GM12892 (cell line): ENCODE results near the gene ACOT7.
"Not testable (repeated sequence)": the region's sequence is repeated elsewhere in the genome, so short reads cannot be mapped to it uniquely, and the experiment has no call there.

Source experiments
- DNase-seq: peaks from one replicate; pipeline ENCODE4 v3.0.0; 2011; ENCODE audit not compliant: insufficient read length
- FAIRE-seq: peaks from 2 replicates; lab custom pipeline; 2011; peaks lifted over from hg19 to GRCh38; lab: Jason Lieb, UNC
- POLR2A ChIP-seq: IDR thresholded peaks from 2 replicates; pipeline ENCODE4 v1.6.1; 2011; ENCODE audit warnings: low read depth, low read length, control low read depth
- POLR2AphosphoS5 ChIP-seq: IDR thresholded peaks from 2 replicates; pipeline ENCODE4 v1.6.1; 2011; ENCODE audit warnings: low read depth, low read length, control low read depth
- TAF1 ChIP-seq: IDR thresholded peaks from 2 replicates; pipeline ENCODE4 v1.6.1; 2011; ENCODE audit warnings: low read depth, mild to moderate bottlenecking, control low read depth, low read length, borderline replicate concordance

The ACOT7 gene

GRCh38 chr1:6401673-6402072 lies 8.1 kb upstream of the ACOT7 start:
- no peak for DNase-seq
- no peak for FAIRE-seq
- TF ChIP-seq TAF1 (no peak), POLR2A (no peak), POLR2AphosphoS5 (no peak)

GRCh38 chr1:6399294-6399693 lies 5.7 kb upstream of the ACOT7 start:
- DNase-seq = no peak
- no peak for FAIRE-seq
- TF ChIP-seq TAF1 (no peak), POLR2AphosphoS5 (no peak), POLR2A (no peak)

GRCh38 chr1:6397844-6398441 lies 4.4 kb upstream of the ACOT7 start:
- FAIRE-seq = no peak
- TF ChIP-seq POLR2AphosphoS5 (no peak), TAF1 (no peak), POLR2A (no peak)
- no peak for DNase-seq

GRCh38 chr1:6396998-6397397 lies 3.4 kb upstream of the ACOT7 start:
- FAIRE-seq = no peak

DNA sequence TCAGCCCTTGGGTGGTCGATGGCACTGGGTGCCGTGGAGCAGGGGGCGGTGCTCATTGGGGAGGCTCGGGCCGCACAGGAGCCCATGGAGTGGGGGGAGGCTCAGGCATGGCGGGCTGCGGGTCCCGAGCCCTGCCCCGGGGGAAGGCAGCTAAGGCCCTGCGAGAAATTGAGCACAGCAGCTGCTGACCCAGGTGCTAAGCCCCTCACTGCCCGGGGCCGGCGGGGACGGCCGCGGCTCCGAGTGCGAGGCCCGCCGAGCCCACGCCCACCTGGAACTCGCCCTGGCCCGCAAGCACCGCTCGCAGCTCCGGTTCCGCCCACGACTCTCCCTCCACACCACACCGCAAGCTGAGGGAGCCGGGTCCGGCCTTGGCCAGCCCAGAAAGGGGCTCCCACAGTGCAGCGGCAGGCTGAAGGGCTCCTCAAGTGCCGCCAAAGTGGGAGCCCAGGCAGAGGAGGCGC lies 2.2 kb upstream of the ACOT7 start:
- DNase-seq, FAIRE-seq: not testable (repeated sequence)

More at GRCh38 chr1:6396998-6397397, 3.4 kb upstream of the ACOT7 start:
- no peak for DNase-seq
- TF ChIP-seq POLR2AphosphoS5 (no peak), POLR2A (no peak), TAF1 (no peak)

GRCh38 chr1:6395130-6395529 lies 1.6 kb upstream of the ACOT7 start:
- DNase-seq, FAIRE-seq: not testable (repeated sequence)

GRCh38 chr1:6392809-6393399 lies 663 bp downstream of the ACOT7 start:
- DNase-seq (no peak), FAIRE-seq (no peak)
- peak; percentile 77 for TF ChIP-seq TAF1
- no peak; the same call in none of the 2 replicates for TF ChIP-seq POLR2AphosphoS5
- TF ChIP-seq POLR2A = peak; percentile 80

DNA sequence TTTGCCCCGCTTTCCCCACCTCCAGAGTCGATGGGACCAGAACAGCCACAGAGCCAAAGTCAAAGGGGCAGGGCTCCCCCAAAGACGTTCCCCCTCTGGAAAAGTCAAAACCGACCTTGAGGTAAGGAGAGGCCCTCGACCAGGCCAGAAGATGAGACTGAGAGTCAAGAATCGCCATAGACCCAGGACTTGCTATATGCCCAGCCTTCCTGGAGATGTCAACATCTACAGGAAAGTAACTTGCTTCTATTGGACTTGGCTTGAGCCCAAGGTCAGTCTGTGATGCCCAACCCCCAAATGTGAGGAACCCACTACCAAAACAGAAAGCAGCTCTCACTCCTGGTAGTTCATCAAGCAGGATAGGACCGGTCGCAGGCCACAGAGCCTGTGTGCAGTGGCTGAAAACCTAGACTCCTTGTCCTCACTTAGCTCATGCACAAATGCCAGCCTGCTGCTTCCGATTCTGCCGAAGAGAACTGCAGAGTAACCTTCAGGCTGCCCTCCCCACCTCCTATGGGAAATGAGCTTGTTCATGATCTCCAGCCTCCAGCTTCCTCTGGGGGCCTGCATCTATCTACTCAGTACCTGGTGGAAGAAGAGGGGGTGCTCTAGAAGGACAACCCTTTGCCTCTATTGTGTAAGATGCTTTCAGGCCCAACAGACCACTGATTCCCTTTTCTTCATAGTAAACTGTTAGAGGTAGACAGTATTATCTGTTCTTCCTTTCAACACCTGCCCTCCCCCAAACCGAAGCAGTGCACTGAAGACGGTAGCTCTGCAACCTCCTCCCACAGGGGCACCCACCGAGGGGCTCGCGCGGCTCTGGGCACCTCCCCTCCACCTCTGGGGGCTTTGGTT lies 1.4 kb downstream of the ACOT7 start:
- FAIRE-seq = no peak
- no peak for DNase-seq

GRCh38 chr1:6389971-6390370 lies 3.6 kb downstream of the ACOT7 start:
- DNase-seq (no peak), FAIRE-seq (no peak)

More for the DNA sequence above, 1.4 kb downstream of the ACOT7 start:
- no peak for TF ChIP-seq POLR2AphosphoS5
- TF ChIP-seq POLR2A = no peak
- no peak for TF ChIP-seq TAF1

GRCh38 chr1:6386371-6386949 lies 7.1 kb downstream of the ACOT7 start:
- TF ChIP-seq POLR2AphosphoS5 (no peak), POLR2A (no peak), TAF1 (no peak)
- DNase-seq (no peak), FAIRE-seq (no peak)

More at GRCh38 chr1:6389971-6390370, 3.6 kb downstream of the ACOT7 start:
- TF ChIP-seq POLR2A (no peak), TAF1 (no peak), POLR2AphosphoS5 (no peak)

- TF ChIP-seq TAF1 (no peak), POLR2A (no peak), POLR2AphosphoS5 (no peak)
- DNase-seq = no peak
These were observed 7.9 kb downstream of the ACOT7 start for GRCh38 chr1:6385488-6386191.

More at GRCh38 chr1:6385488-6386191, 7.9 kb downstream of the ACOT7 start:
- FAIRE-seq = no peak
